GM23338 (cell line): ENCODE results near the gene TMEM179. TPM values are rescaled to one million over a fixed set of nuclear protein-coding genes. Genes with fewer than 3 reads are reported as not detected.

Experiments used
- ATAC-seq: fragments of 200-7000 bp; cut with Tn5 transposase; 3 replicates; pipeline ENCODE4 v1.9.1; 2020
- DNase-seq: peaks from one replicate; pipeline ENCODE4 v3.0.0-alpha.2; 2015; ENCODE audit warnings: low spot score
- H2AFZ ChIP-seq: fragments of 200-600 bp; sonication (generic); 2 replicates; pipeline ENCODE4 v1.8.0; 2016; ENCODE audit warnings: antibody characterized with exemption, mild to moderate bottlenecking, moderate library complexity
- H3F3A ChIP-seq: fragments of 200-600 bp; sonication (generic); replicated peaks from 2 replicates; pipeline ENCODE4 v1.8.0; 2017; ENCODE audit warnings: antibody characterized with exemption, mixed run types, low read depth
- H3K27ac ChIP-seq: fragments of 200-600 bp; sonication (generic); 2 replicates; pipeline ENCODE4 v1.6.1; 2016; ENCODE audit warnings: low read depth
- H3K27me3 ChIP-seq: fragments of 200-600 bp; sonication (generic); 2 replicates; pipeline ENCODE4 v1.8.0; 2016; ENCODE audit warnings: mild to moderate bottlenecking, mixed run types, moderate library complexity; ENCODE audit not compliant: insufficient read depth
- H3K36me3 ChIP-seq: fragments of 200-600 bp; sonication (generic); 2 replicates; pipeline ENCODE4 v1.8.0; 2016; ENCODE audit warnings: mild to moderate bottlenecking; ENCODE audit not compliant: insufficient read depth
- H3K4me1 ChIP-seq: fragments of 200-600 bp; sonication (generic); 2 replicates; pipeline ENCODE4 v1.8.0; 2016; ENCODE audit warnings: mild to moderate bottlenecking, moderate library complexity; ENCODE audit not compliant: insufficient read depth
- H3K4me2 ChIP-seq: fragments of 200-600 bp; sonication (generic); 2 replicates; pipeline ENCODE4 v1.7.1; 2017; ENCODE audit warnings: mixed run types
- H3K4me3 ChIP-seq: fragments of 200-600 bp; sonication (generic); 2 replicates; pipeline ENCODE4 v1.6.1; 2016; ENCODE audit warnings: mixed run types
- H3K79me2 ChIP-seq: fragments of 200-600 bp; sonication (generic); replicated peaks from 2 replicates; pipeline ENCODE4 v1.8.0; 2017; ENCODE audit warnings: mild to moderate bottlenecking; ENCODE audit not compliant: insufficient read depth
- H3K9me2 ChIP-seq: fragments of 200-600 bp; sonication (generic); 2 replicates; pipeline ENCODE4 v1.8.0; 2017; ENCODE audit not compliant: insufficient read depth
- H4K20me1 ChIP-seq: fragments of 200-600 bp; sonication (generic); replicated peaks from 2 replicates; pipeline ENCODE4 v1.8.0; 2017; ENCODE audit warnings: mild to moderate bottlenecking; ENCODE audit not compliant: insufficient read depth
- H3K27ac Mint-ChIP-seq: 2 replicates; pipeline ENCODE4 v1.8.0; 2020; ENCODE audit warnings: inconsistent platforms, mild to moderate bottlenecking, moderate library complexity, mixed read lengths
- H3K27me3 Mint-ChIP-seq: 3 replicates; pipeline ENCODE4 v1.8.0; 2022; ENCODE audit warnings: low read depth, mild to moderate bottlenecking, moderate library complexity, mixed read lengths, inconsistent platforms; ENCODE audit not compliant: insufficient read depth, poor library complexity
- H3K36me3 Mint-ChIP-seq: 3 replicates; pipeline ENCODE4 v1.8.0; 2021; ENCODE audit warnings: low read depth, mild to moderate bottlenecking, inconsistent platforms, moderate library complexity, mixed read lengths
- H3K4me1 Mint-ChIP-seq: 3 replicates; pipeline ENCODE4 v1.8.0; 2020; ENCODE audit warnings: mild to moderate bottlenecking, inconsistent platforms, mixed read lengths
- H3K4me3 Mint-ChIP-seq: 3 replicates; pipeline ENCODE4 v1.8.0; 2021; ENCODE audit warnings: moderate library complexity, mild to moderate bottlenecking, inconsistent platforms, mixed read lengths
- H3K9me3 Mint-ChIP-seq: 3 replicates; pipeline ENCODE4 v1.8.0; 2020; ENCODE audit warnings: moderate library complexity, mild to moderate bottlenecking, inconsistent platforms, mixed read lengths
- CREB1 ChIP-seq: fragments of 250-450 bp; sonication (Bioruptor Pico); IDR thresholded peaks from 2 replicates; pipeline ENCODE4 v1.5.0; 2020; ENCODE audit warnings: low read depth, mild to moderate bottlenecking, moderate library complexity
- EZH2 ChIP-seq: fragments of 200-600 bp; sonication (generic); IDR thresholded peaks from one replicate; pipeline ENCODE4 v1.8.0; 2017; ENCODE audit warnings: antibody characterized with exemption, mild to moderate bottlenecking, low read depth; ENCODE audit not compliant: unreplicated experiment
- EZH2phosphoT487 ChIP-seq: fragments of 200-600 bp; sonication (generic); IDR thresholded peaks from one replicate; pipeline ENCODE4 v1.8.1; 2018; ENCODE audit warnings: antibody characterized with exemption; ENCODE audit not compliant: unreplicated experiment
- JUNB ChIP-seq: IDR thresholded peaks from one replicate; pipeline ENCODE4 v1.6.1; 2016; ENCODE audit warnings: antibody characterized with exemption; ENCODE audit not compliant: unreplicated experiment
- NANOG ChIP-seq: IDR thresholded peaks from 2 replicates; pipeline ENCODE4 v1.6.1; 2016; ENCODE audit warnings: antibody characterized with exemption, borderline replicate concordance
- POLR2AphosphoS5 ChIP-seq: IDR thresholded peaks from 2 replicates; pipeline ENCODE4 v1.6.1; 2016; ENCODE audit warnings: antibody characterized with exemption, low read depth
- STAT1 ChIP-seq: IDR thresholded peaks from one replicate; pipeline ENCODE4 v1.6.1; 2016; ENCODE audit warnings: antibody characterized with exemption; ENCODE audit not compliant: unreplicated experiment
- ZNF114 ChIP-seq: fragments of 250-450 bp; sonication (Bioruptor Pico); IDR thresholded peaks from 2 replicates; pipeline ENCODE4 v1.5.0; 2020; ENCODE audit warnings: mild to moderate bottlenecking, moderate library complexity
- ZNF331 ChIP-seq: fragments of 250-450 bp; sonication (Bioruptor Pico); IDR thresholded peaks from 2 replicates; pipeline ENCODE4 v1.5.0; 2020; ENCODE audit warnings: low read depth, mild to moderate bottlenecking, moderate library complexity
- polyA plus RNA-seq: library from polyadenylated mRNA; unstranded; fragments of >200 nt; fragmentation: Nextera tagmentation; extraction: Ambion mirVana; gene quantifications from 2 replicates; pipeline ENCODE4 v1.2.1, GENCODE V29; 2016
- total RNA-seq: library from RNA; depleted of rRNA; stranded (reverse); fragments of >200 nt; shearing (Covaris generic); gene quantifications from 2 replicates; pipeline ENCODE4 v1.2.3, GENCODE V29; 2014
- TF ChIP-seq, protein P1 (sequence below): IDR thresholded peaks from 2 replicates; pipeline ENCODE4 v1.6.1; 2016; ENCODE audit warnings: antibody characterized with exemption
- TF ChIP-seq, protein P2 (sequence below): IDR thresholded peaks from one replicate; pipeline ENCODE4 v1.6.1; 2018; ENCODE audit warnings: antibody characterized with exemption; ENCODE audit not compliant: unreplicated experiment
- TF ChIP-seq, protein P3 (sequence below), 2 experiments: fragments of 200-600 bp in 1 of 2; sonication (generic) in 1 of 2; conservative IDR thresholded peaks; 2 replicates each; pipeline versions ENCODE4 v1.5.1 to v1.6.1; 2016 to 2017; ENCODE audit warnings: antibody characterized with exemption in 2 of 2, low read depth in 2 of 2, mild to moderate bottlenecking in 2 of 2, moderate library complexity in 1 of 2
- TF ChIP-seq, protein P4 (sequence below): fragments of 250-450 bp; sonication (Bioruptor Pico); IDR thresholded peaks from 2 replicates; pipeline ENCODE4 v1.5.0; 2020; ENCODE audit warnings: mild to moderate bottlenecking, moderate library complexity

The TMEM179 gene
- total and polyA plus RNA-seq, 2 experiments from 2014 or later, result 1.0 to 4.8 TPM

DNA sequence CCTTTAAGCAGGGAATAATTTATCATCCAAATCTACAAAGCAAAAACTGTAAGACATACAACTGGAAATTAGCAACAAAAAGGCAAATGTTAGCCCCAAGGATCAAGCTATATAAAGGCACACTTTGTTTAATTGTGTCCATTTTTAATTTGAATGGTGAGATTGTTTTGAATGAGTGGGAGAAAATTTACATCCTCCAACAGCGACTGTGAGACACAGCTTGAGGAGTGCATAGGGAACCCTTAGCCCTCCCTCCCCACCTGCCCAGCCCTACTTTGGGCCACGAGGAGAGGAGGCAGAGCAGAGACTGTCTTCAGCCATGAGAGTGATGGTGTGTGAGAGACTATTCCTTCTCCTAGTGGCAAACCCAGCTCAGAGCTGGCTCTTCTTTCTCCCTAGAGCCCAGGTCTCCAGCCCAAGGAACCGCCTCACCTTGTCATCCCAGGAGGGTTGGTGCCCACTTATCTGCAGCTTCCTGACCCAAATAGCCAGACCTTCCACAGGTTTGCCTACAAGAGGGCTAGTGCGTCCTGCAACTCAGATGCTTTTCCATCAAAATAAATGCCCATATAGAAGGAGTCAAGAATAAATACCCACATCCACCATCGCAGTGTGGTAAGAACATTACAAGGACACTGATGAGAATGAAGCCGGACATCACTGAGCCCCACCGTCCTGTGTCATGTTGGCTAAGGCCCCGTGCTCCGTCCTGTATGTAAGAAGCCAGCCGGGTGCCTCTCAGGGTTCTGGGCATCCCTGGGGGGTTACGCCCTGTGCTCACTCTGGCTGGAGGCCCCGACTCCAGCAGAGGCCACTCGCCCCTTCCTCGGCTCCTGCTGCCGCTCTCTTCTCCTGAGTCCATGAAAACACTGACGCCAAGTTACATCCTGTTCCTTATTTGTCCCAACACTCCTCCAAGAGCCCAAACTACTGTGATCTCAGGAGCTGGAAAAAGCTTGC is 61.4 kb downstream of the TMEM179 start:
- H3K4me3 Mint-ChIP-seq, result no peak overlapping the region
- Histone ChIP-seq H3K36me3 (no peaks in the 10 kb centered on the region), H3K79me2 (no peaks in the 10 kb centered on the region), H3K27me3 (no peaks in the 10 kb centered on the region), H4K20me1 (no peaks in the 10 kb centered on the region), H3F3A (no peaks in the 10 kb centered on the region), H3K27ac (no peak overlapping the region), H3K9me2 (no peaks in the 10 kb centered on the region), H2AFZ (peak overlapping the region; percentile 23; the same call in 1 of the 2 replicates), H3K4me1 (no peaks in the 10 kb centered on the region), H3K4me2 (no peak overlapping the region), H3K4me3 (no peak overlapping the region)
- H3K9me3 Mint-ChIP-seq, result no peaks in the 10 kb centered on the region
- no peaks in the 10 kb centered on the region for H3K36me3 Mint-ChIP-seq
- TF ChIP-seq, protein P1, sequence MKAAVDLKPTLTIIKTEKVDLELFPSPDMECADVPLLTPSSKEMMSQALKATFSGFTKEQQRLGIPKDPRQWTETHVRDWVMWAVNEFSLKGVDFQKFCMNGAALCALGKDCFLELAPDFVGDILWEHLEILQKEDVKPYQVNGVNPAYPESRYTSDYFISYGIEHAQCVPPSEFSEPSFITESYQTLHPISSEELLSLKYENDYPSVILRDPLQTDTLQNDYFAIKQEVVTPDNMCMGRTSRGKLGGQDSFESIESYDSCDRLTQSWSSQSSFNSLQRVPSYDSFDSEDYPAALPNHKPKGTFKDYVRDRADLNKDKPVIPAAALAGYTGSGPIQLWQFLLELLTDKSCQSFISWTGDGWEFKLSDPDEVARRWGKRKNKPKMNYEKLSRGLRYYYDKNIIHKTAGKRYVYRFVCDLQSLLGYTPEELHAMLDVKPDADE, result no peak
- TF ChIP-seq ZNF114 (CRISPR knock-in tag), result no peak
- TF ChIP-seq NANOG, result no peak
- TF ChIP-seq, protein P2, sequence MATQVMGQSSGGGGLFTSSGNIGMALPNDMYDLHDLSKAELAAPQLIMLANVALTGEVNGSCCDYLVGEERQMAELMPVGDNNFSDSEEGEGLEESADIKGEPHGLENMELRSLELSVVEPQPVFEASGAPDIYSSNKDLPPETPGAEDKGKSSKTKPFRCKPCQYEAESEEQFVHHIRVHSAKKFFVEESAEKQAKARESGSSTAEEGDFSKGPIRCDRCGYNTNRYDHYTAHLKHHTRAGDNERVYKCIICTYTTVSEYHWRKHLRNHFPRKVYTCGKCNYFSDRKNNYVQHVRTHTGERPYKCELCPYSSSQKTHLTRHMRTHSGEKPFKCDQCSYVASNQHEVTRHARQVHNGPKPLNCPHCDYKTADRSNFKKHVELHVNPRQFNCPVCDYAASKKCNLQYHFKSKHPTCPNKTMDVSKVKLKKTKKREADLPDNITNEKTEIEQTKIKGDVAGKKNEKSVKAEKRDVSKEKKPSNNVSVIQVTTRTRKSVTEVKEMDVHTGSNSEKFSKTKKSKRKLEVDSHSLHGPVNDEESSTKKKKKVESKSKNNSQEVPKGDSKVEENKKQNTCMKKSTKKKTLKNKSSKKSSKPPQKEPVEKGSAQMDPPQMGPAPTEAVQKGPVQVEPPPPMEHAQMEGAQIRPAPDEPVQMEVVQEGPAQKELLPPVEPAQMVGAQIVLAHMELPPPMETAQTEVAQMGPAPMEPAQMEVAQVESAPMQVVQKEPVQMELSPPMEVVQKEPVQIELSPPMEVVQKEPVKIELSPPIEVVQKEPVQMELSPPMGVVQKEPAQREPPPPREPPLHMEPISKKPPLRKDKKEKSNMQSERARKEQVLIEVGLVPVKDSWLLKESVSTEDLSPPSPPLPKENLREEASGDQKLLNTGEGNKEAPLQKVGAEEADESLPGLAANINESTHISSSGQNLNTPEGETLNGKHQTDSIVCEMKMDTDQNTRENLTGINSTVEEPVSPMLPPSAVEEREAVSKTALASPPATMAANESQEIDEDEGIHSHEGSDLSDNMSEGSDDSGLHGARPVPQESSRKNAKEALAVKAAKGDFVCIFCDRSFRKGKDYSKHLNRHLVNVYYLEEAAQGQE, result no peak
- no peak for TF ChIP-seq CREB1 (CRISPR knock-in tag)
- no peak for TF ChIP-seq EZH2
- TF ChIP-seq, protein P3, sequence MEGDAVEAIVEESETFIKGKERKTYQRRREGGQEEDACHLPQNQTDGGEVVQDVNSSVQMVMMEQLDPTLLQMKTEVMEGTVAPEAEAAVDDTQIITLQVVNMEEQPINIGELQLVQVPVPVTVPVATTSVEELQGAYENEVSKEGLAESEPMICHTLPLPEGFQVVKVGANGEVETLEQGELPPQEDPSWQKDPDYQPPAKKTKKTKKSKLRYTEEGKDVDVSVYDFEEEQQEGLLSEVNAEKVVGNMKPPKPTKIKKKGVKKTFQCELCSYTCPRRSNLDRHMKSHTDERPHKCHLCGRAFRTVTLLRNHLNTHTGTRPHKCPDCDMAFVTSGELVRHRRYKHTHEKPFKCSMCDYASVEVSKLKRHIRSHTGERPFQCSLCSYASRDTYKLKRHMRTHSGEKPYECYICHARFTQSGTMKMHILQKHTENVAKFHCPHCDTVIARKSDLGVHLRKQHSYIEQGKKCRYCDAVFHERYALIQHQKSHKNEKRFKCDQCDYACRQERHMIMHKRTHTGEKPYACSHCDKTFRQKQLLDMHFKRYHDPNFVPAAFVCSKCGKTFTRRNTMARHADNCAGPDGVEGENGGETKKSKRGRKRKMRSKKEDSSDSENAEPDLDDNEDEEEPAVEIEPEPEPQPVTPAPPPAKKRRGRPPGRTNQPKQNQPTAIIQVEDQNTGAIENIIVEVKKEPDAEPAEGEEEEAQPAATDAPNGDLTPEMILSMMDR (conservative IDR thresholded peaks at IDR 0.05; ENCODE audit: low read depth in 2 of 2), result no peak
- no peak for TF ChIP-seq JUNB
- TF ChIP-seq EZH2phosphoT487, result no peak
- TF ChIP-seq STAT1, result no peak
- TF ChIP-seq POLR2AphosphoS5, result no peak
- no peak for TF ChIP-seq ZNF331 (CRISPR knock-in tag)
- TF ChIP-seq, protein P4, sequence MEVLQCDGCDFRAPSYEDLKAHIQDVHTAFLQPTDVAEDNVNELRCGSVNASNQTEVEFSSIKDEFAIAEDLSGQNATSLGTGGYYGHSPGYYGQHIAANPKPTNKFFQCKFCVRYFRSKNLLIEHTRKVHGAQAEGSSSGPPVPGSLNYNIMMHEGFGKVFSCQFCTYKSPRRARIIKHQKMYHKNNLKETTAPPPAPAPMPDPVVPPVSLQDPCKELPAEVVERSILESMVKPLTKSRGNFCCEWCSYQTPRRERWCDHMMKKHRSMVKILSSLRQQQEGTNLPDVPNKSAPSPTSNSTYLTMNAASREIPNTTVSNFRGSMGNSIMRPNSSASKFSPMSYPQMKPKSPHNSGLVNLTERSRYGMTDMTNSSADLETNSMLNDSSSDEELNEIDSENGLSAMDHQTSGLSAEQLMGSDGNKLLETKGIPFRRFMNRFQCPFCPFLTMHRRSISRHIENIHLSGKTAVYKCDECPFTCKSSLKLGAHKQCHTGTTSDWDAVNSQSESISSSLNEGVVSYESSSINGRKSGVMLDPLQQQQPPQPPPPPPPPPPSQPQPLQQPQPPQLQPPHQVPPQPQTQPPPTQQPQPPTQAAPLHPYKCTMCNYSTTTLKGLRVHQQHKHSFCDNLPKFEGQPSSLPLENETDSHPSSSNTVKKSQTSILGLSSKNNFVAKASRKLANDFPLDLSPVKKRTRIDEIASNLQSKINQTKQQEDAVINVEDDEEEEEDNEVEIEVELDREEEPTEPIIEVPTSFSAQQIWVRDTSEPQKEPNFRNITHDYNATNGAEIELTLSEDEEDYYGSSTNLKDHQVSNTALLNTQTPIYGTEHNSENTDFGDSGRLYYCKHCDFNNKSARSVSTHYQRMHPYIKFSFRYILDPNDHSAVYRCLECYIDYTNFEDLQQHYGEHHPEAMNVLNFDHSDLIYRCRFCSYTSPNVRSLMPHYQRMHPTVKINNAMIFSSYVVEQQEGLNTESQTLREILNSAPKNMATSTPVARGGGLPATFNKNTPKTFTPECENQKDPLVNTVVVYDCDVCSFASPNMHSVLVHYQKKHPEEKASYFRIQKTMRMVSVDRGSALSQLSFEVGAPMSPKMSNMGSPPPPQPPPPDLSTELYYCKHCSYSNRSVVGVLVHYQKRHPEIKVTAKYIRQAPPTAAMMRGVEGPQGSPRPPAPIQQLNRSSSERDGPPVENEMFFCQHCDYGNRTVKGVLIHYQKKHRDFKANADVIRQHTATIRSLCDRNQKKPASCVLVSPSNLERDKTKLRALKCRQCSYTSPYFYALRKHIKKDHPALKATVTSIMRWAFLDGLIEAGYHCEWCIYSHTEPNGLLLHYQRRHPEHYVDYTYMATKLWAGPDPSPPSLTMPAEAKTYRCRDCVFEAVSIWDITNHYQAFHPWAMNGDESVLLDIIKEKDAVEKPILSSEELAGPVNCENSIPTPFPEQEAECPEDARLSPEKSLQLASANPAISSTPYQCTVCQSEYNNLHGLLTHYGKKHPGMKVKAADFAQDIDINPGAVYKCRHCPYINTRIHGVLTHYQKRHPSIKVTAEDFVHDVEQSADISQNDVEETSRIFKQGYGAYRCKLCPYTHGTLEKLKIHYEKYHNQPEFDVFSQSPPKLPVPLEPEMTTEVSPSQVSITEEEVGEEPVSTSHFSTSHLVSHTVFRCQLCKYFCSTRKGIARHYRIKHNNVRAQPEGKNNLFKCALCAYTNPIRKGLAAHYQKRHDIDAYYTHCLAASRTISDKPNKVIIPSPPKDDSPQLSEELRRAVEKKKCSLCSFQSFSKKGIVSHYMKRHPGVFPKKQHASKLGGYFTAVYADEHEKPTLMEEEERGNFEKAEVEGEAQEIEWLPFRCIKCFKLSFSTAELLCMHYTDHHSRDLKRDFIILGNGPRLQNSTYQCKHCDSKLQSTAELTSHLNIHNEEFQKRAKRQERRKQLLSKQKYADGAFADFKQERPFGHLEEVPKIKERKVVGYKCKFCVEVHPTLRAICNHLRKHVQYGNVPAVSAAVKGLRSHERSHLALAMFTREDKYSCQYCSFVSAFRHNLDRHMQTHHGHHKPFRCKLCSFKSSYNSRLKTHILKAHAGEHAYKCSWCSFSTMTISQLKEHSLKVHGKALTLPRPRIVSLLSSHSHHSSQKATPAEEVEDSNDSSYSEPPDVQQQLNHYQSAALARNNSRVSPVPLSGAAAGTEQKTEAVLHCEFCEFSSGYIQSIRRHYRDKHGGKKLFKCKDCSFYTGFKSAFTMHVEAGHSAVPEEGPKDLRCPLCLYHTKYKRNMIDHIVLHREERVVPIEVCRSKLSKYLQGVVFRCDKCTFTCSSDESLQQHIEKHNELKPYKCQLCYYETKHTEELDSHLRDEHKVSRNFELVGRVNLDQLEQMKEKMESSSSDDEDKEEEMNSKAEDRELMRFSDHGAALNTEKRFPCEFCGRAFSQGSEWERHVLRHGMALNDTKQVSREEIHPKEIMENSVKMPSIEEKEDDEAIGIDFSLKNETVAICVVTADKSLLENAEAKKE, result no peak
- peaks cover 12% of the 10 kb centered on the region for H3K4me1 Mint-ChIP-seq
- peaks cover 4% of the 10 kb centered on the region for H3K27me3 Mint-ChIP-seq
- no peak overlapping the region for H3K27ac Mint-ChIP-seq
- DNase-seq, result no peak
- peak; percentile 52; the same call in 2 of the 3 replicates for ATAC-seq
